ENCODE measurements around the gene HIBADH. TPM values are rescaled to one million over a fixed set of nuclear protein-coding genes. Genes with fewer than 3 reads are reported as not detected.

HIBADH gene
- total RNA-seq, 1 experiment from 2014 or later, result 51.5 TPM

- peaks cover 25% of the 10 kb centered on the region for H3K4me1 Mint-ChIP-seq (ENCODE audit: insufficient read depth, unreplicated experiment)
- no peaks in the 10 kb centered on the region for H3K9me3 Mint-ChIP-seq (ENCODE audit: unreplicated experiment)
Observed at GRCh38 chr7:27650283-27650682, 12.4 kb downstream of the HIBADH start.

GRCh38 chr7:27647489-27647888, 15.2 kb downstream of the HIBADH start:
- peak; percentile 35 for DNase-seq (ENCODE audit: unreplicated experiment)
- H3K27me3 Mint-ChIP-seq (ENCODE audit: insufficient read depth, unreplicated experiment), result no peaks in the 10 kb centered on the region
- peaks cover 43% of the 10 kb centered on the region for H3K4me1 Mint-ChIP-seq (ENCODE audit: insufficient read depth, unreplicated experiment)
- intact Hi-C loops (cut with micrococcal nuclease), result loop anchor here (1.0 kb wide), 1 partner anchor 30 kb away; no protein-coding TSS in a partner anchor
- no TSS peak for BruUV-seq (replicated peaks)
- POLR2A ChIA-PET, result interaction anchor here (0.6 to 4.1 kb wide), 16 partner anchors 9 to 325 kb away, joined by 3 to 69 read pairs (median 6); partner anchors contain the start of genes HIBADH and TAX1BP1
- H3K36me3 Mint-ChIP-seq (ENCODE audit: insufficient read depth, unreplicated experiment), result peaks cover 14% of the 10 kb centered on the region
- CTCF ChIA-PET, result interaction anchor here (1.9 kb wide), 1 partner anchor 126 kb away, joined by 7 read pairs; no protein-coding TSS in a partner anchor
- TF ChIP-seq CTCF (IDR thresholded peaks at IDR 0.05; ENCODE audit: unreplicated experiment), result no peak
- H3K9me3 Mint-ChIP-seq (ENCODE audit: unreplicated experiment), result no peaks in the 10 kb centered on the region
- peak overlapping the region; percentile 91 for H3K27ac Mint-ChIP-seq (ENCODE audit: low read depth, unreplicated experiment)
- H3K4me3 Mint-ChIP-seq (ENCODE audit: unreplicated experiment), result peak overlapping the region; percentile 59

More at GRCh38 chr7:27650283-27650682, 12.4 kb downstream of the HIBADH start:
- no peak for DNase-seq (ENCODE audit: unreplicated experiment)
- BruUV-seq (replicated peaks), result no TSS peak
- ChIA-PET CTCF (interaction anchor here (0.6 to 0.9 kb wide), 3 partner anchors 10 to 1862 kb away, joined by 3 read pairs; no protein-coding TSS in a partner anchor), POLR2A (interaction anchor here (0.6 to 2.1 kb wide), 3 partner anchors 10 to 90 kb away, joined by 3 to 9 read pairs (median 3); partner anchors contain the start of gene HIBADH)
- intact Hi-C loops (cut with micrococcal nuclease), result no loop called here
- Mint-ChIP-seq H3K36me3 (ENCODE audit: insufficient read depth, unreplicated experiment) (peaks cover 19% of the 10 kb centered on the region), H3K27me3 (ENCODE audit: insufficient read depth, unreplicated experiment) (no peaks in the 10 kb centered on the region), H3K27ac (ENCODE audit: low read depth, unreplicated experiment) (no peak overlapping the region), H3K4me3 (ENCODE audit: unreplicated experiment) (no peak overlapping the region)
- TF ChIP-seq CTCF (IDR thresholded peaks at IDR 0.05; ENCODE audit: unreplicated experiment), result no peak

GRCh38 chr7:27647046-27647445, 15.6 kb downstream of the HIBADH start:
- CTCF ChIA-PET, result interaction anchor here (0.7 to 1.9 kb wide), 3 partner anchors 39 to 127 kb away, joined by 3 to 7 read pairs (median 4); no protein-coding TSS in a partner anchor
- TF ChIP-seq CTCF (IDR thresholded peaks at IDR 0.05; ENCODE audit: unreplicated experiment), result no peak

GRCh38 chr7:27642271-27642670, 20.4 kb downstream of the HIBADH start:
- intact Hi-C loops (cut with micrococcal nuclease), result loop anchor here (5.0 kb wide), 1 partner anchor 130 kb away; no protein-coding TSS in a partner anchor
- no peak for TF ChIP-seq CTCF (IDR thresholded peaks at IDR 0.05; ENCODE audit: unreplicated experiment)
- no TSS peak for BruUV-seq (replicated peaks)
- Mint-ChIP-seq H3K27ac (ENCODE audit: low read depth, unreplicated experiment) (peak overlapping the region; percentile 82), H3K27me3 (ENCODE audit: insufficient read depth, unreplicated experiment) (no peaks in the 10 kb centered on the region), H3K4me1 (ENCODE audit: insufficient read depth, unreplicated experiment) (peaks cover 49% of the 10 kb centered on the region), H3K9me3 (ENCODE audit: unreplicated experiment) (no peaks in the 10 kb centered on the region), H3K4me3 (ENCODE audit: unreplicated experiment) (peak overlapping the region; percentile 67), H3K36me3 (ENCODE audit: insufficient read depth, unreplicated experiment) (peaks cover under 1% of the 10 kb centered on the region)
- CTCF ChIA-PET, result interaction anchor here (0.6 to 2.0 kb wide), 5 partner anchors 12 to 149 kb away, joined by 3 to 7 read pairs (median 5); partner anchors contain the start of gene HIBADH
- no peak for DNase-seq (ENCODE audit: unreplicated experiment)
- POLR2A ChIA-PET, result interaction anchor here (0.7 to 5.5 kb wide), 12 partner anchors 12 to 278 kb away, joined by 4 to 94 read pairs (median 9); partner anchors contain the start of genes HIBADH and TAX1BP1

More at GRCh38 chr7:27647046-27647445, 15.6 kb downstream of the HIBADH start:
- BruUV-seq (replicated peaks), result TSS peak; percentile 82
- H3K27ac Mint-ChIP-seq (ENCODE audit: low read depth, unreplicated experiment), result peak overlapping the region; percentile 91
- H3K4me3 Mint-ChIP-seq (ENCODE audit: unreplicated experiment), result peak overlapping the region; percentile 59
- intact Hi-C loops (cut with micrococcal nuclease), result loop anchor here (1.0 kb wide), 1 partner anchor 30 kb away; no protein-coding TSS in a partner anchor
- H3K9me3 Mint-ChIP-seq (ENCODE audit: unreplicated experiment), result no peaks in the 10 kb centered on the region
- H3K4me1 Mint-ChIP-seq (ENCODE audit: insufficient read depth, unreplicated experiment), result peaks cover 44% of the 10 kb centered on the region
- DNase-seq (ENCODE audit: unreplicated experiment), result peak; percentile 95
- POLR2A ChIA-PET, result interaction anchor here (0.5 to 4.1 kb wide), 17 partner anchors 8 to 325 kb away, joined by 3 to 69 read pairs (median 6); partner anchors contain the start of genes HIBADH and TAX1BP1
- H3K27me3 Mint-ChIP-seq (ENCODE audit: insufficient read depth, unreplicated experiment), result no peaks in the 10 kb centered on the region
- H3K36me3 Mint-ChIP-seq (ENCODE audit: insufficient read depth, unreplicated experiment), result peaks cover 14% of the 10 kb centered on the region
